Thyroid gland (tissue), 4 donors: ENCODE results near the gene KIF12.

Experiments used
- POLR2A ChIP-seq, 2 donors: fragments of 450-650 bp; IDR thresholded peaks; one replicate each; pipeline ENCODE4 v1.6.1; 2017; ENCODE audit warnings: antibody characterized with exemption in 2 of 2, mild to moderate bottlenecking in 2 of 2, moderate library complexity in 1 of 2
- TF ChIP-seq, protein P1 (sequence below), 6 experiments: fragments of 200-600 bp in 3 of 6; fragments of 450-650 bp in 3 of 6; sonication (generic) in 3 of 6; IDR thresholded peaks; one replicate each; pipeline ENCODE4 v1.5.1; 2016 to 2019; ENCODE audit warnings: antibody characterized with exemption in 6 of 6, mild to moderate bottlenecking in 2 of 6, inconsistent platforms in 1 of 6, moderate library complexity in 1 of 6

DNA sequence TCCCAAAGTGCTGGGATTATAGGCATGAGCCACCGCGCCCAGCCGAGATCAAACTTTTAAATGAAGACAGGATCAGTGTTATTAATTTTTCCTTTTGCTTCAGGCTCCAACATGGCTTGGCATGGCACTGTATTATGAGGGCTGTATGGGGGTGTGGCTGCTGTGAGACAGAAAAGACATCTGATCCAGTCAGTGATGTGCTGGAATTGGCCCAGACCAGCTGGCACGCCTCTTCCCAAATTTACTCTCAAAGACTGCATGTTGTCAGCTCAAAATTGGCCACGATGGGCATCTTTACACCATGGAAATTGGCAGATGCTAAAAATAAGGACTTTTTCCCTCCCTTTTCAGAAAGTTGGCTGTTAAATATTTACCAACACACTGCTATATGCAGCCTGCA is 44.1 kb upstream of the KIF12 start:
- TF ChIP-seq, protein P1, sequence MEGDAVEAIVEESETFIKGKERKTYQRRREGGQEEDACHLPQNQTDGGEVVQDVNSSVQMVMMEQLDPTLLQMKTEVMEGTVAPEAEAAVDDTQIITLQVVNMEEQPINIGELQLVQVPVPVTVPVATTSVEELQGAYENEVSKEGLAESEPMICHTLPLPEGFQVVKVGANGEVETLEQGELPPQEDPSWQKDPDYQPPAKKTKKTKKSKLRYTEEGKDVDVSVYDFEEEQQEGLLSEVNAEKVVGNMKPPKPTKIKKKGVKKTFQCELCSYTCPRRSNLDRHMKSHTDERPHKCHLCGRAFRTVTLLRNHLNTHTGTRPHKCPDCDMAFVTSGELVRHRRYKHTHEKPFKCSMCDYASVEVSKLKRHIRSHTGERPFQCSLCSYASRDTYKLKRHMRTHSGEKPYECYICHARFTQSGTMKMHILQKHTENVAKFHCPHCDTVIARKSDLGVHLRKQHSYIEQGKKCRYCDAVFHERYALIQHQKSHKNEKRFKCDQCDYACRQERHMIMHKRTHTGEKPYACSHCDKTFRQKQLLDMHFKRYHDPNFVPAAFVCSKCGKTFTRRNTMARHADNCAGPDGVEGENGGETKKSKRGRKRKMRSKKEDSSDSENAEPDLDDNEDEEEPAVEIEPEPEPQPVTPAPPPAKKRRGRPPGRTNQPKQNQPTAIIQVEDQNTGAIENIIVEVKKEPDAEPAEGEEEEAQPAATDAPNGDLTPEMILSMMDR (IDR thresholded peaks at IDR 0.05), result no peak
- no peak for TF ChIP-seq POLR2A (IDR thresholded peaks at IDR 0.05)
